HEK293 (cell line): ENCODE data around the gene CEBPG.

Source experiments
- CTCF ChIA-PET: fragments of 350-600 bp; formaldehyde crosslinking; extraction: SDS; loops from one replicate; lab custom pipeline; 2021; ENCODE audit warnings: antibody characterized with exemption; lab: Yijun Ruan, JAX
- POLR2A ChIA-PET: fragments of 300-600 bp; formaldehyde crosslinking; extraction: SDS; loops from one replicate; lab custom pipeline; 2020; ENCODE audit warnings: antibody characterized with exemption, inconsistent platforms; lab: Yijun Ruan, JAX
- H3K27ac ChIP-seq: fragments of 200-500 bp; sonication (Bioruptor generic); 2 replicates; pipeline ENCODE4 v1.5.1; 2014; ENCODE audit warnings: low read depth, low read length, control low read depth, inconsistent platforms; ENCODE audit errors: extremely low read depth
- H3K36me3 ChIP-seq, 2 experiments: fragments of 200-500 bp in 1 of 2; sonication (Bioruptor generic) in 1 of 2; 1 replicate in 1 of 2; 2 replicates in 1 of 2; pipeline ENCODE4 v1.5.1; 2014 to 2017; ENCODE audit warnings: inconsistent platforms in 2 of 2, low read length in 2 of 2; ENCODE audit not compliant: control insufficient read depth in 2 of 2, insufficient read depth in 1 of 2
- H3K4me1 ChIP-seq: fragments of 200-500 bp; sonication (Bioruptor generic); 2 replicates; pipeline ENCODE4 v1.5.1; 2014; ENCODE audit warnings: mild to moderate bottlenecking, low read length, inconsistent platforms; ENCODE audit not compliant: control insufficient read depth, insufficient read depth
- H3K4me3 ChIP-seq: 2 replicates; pipeline ENCODE4 v1.5.1; 2011; ENCODE audit warnings: low read depth, mild to moderate bottlenecking, control low read depth, low read length, moderate library complexity
- H3K9me3 ChIP-seq: fragments of 200-500 bp; sonication (Bioruptor generic); 2 replicates; pipeline ENCODE4 v1.5.1; 2014; ENCODE audit warnings: low read depth, low read length, inconsistent platforms; ENCODE audit not compliant: control insufficient read depth, insufficient read depth
- GLIS1 ChIP-seq: fragments of 450-650 bp; formaldehyde crosslinking; IDR thresholded peaks from 2 replicates; pipeline ENCODE4 v1.5.1; 2016; ENCODE audit warnings: missing biosample characterization, missing genetic modification characterization
- SCRT1 ChIP-seq: fragments of 450-650 bp; formaldehyde crosslinking; IDR thresholded peaks from 2 replicates; pipeline ENCODE4 v1.5.1; 2016; ENCODE audit warnings: missing biosample characterization, missing genetic modification characterization, borderline replicate concordance
- ZBTB21 ChIP-seq: fragments of 450-650 bp; formaldehyde crosslinking; IDR thresholded peaks from 2 replicates; pipeline ENCODE4 v1.5.1; 2017; ENCODE audit warnings: missing biosample characterization, missing genetic modification characterization
- ZEB2 ChIP-seq: fragments of 450-650 bp; formaldehyde crosslinking; IDR thresholded peaks from 2 replicates; pipeline ENCODE4 v1.5.1; 2016; ENCODE audit warnings: missing biosample characterization, missing genetic modification characterization
- ZFHX2 ChIP-seq: fragments of 450-650 bp; formaldehyde crosslinking; conservative IDR thresholded peaks from 2 replicates; pipeline ENCODE4 v1.5.1; 2016; ENCODE audit warnings: missing biosample characterization, missing genetic modification characterization
- ZFP41 ChIP-seq: fragments of 450-650 bp; formaldehyde crosslinking; IDR thresholded peaks from 2 replicates; pipeline ENCODE4 v1.5.1; 2016; ENCODE audit warnings: missing biosample characterization, missing genetic modification characterization, borderline replicate concordance
- ZNF146 ChIP-seq: fragments of 450-650 bp; formaldehyde crosslinking; IDR thresholded peaks from 2 replicates; pipeline ENCODE4 v1.5.1; 2016; ENCODE audit warnings: missing biosample characterization, missing genetic modification characterization
- ZNF155 ChIP-seq: fragments of 450-650 bp; formaldehyde crosslinking; IDR thresholded peaks from 2 replicates; pipeline ENCODE4 v1.5.1; 2016; ENCODE audit warnings: missing biosample characterization, missing genetic modification characterization
- ZNF16 ChIP-seq: fragments of 450-650 bp; formaldehyde crosslinking; IDR thresholded peaks from 2 replicates; pipeline ENCODE4 v1.5.1; 2016; ENCODE audit warnings: low read depth, missing biosample characterization, missing genetic modification characterization
- ZNF19 ChIP-seq: fragments of 450-650 bp; formaldehyde crosslinking; IDR thresholded peaks from 2 replicates; pipeline ENCODE4; 2016; ENCODE audit warnings: missing biosample characterization, missing genetic modification characterization, low read depth
- ZNF311 ChIP-seq: fragments of 450-650 bp; formaldehyde crosslinking; IDR thresholded peaks from 2 replicates; pipeline ENCODE4 v1.5.1; 2017; ENCODE audit warnings: missing biosample characterization, missing genetic modification characterization, borderline replicate concordance
- ZNF341 ChIP-seq: fragments of 450-650 bp; formaldehyde crosslinking; IDR thresholded peaks from 2 replicates; pipeline ENCODE4; 2016; ENCODE audit warnings: low read depth, missing biosample characterization, missing genetic modification characterization
- ZNF366 ChIP-seq: fragments of 450-650 bp; formaldehyde crosslinking; conservative IDR thresholded peaks from 2 replicates; pipeline ENCODE4 v1.5.1; 2016; ENCODE audit warnings: missing biosample characterization, missing genetic modification characterization
- ZNF426 ChIP-seq: fragments of 450-650 bp; formaldehyde crosslinking; IDR thresholded peaks from 2 replicates; pipeline ENCODE4 v1.5.1; 2017; ENCODE audit warnings: missing biosample characterization, missing genetic modification characterization, mild to moderate bottlenecking, inconsistent platforms, moderate library complexity
- ZNF549 ChIP-seq: fragments of 450-650 bp; IDR thresholded peaks from 2 replicates; pipeline ENCODE4 v1.5.1; 2018; ENCODE audit warnings: missing biosample characterization, missing genetic modification characterization, mild to moderate bottlenecking, inconsistent platforms, moderate library complexity
- ZNF629 ChIP-seq: fragments of 450-650 bp; formaldehyde crosslinking; IDR thresholded peaks from 2 replicates; pipeline ENCODE4 v1.5.1; 2017; ENCODE audit warnings: missing biosample characterization, missing genetic modification characterization
- ZNF658 ChIP-seq: fragments of 450-650 bp; formaldehyde crosslinking; IDR thresholded peaks from 2 replicates; pipeline ENCODE4; 2016; ENCODE audit warnings: missing biosample characterization, missing genetic modification characterization
- ZNF660 ChIP-seq: fragments of 450-650 bp; IDR thresholded peaks from 2 replicates; pipeline ENCODE4 v1.5.1; 2018; ENCODE audit warnings: missing biosample characterization, mild to moderate bottlenecking, missing genetic modification characterization
- ZNF768 ChIP-seq: fragments of 450-650 bp; formaldehyde crosslinking; IDR thresholded peaks from 2 replicates; pipeline ENCODE4 v1.5.1; 2018; ENCODE audit warnings: missing biosample characterization, mild to moderate bottlenecking, missing genetic modification characterization
- TF ChIP-seq, protein P1 (sequence below): fragments of 450-650 bp; formaldehyde crosslinking; IDR thresholded peaks from 2 replicates; pipeline ENCODE4 v1.5.1; 2016; ENCODE audit warnings: missing biosample characterization, missing genetic modification characterization
- TF ChIP-seq, protein P2 (sequence below): fragments of 450-650 bp; formaldehyde crosslinking; IDR thresholded peaks from 2 replicates; pipeline ENCODE4 v1.5.1; 2016; ENCODE audit warnings: missing biosample characterization, missing genetic modification characterization
- TF ChIP-seq, protein P3 (sequence below): fragments of 450-650 bp; formaldehyde crosslinking; IDR thresholded peaks from 2 replicates; pipeline ENCODE4 v1.5.1; 2016; ENCODE audit warnings: missing biosample characterization, missing genetic modification characterization, borderline replicate concordance
- TF ChIP-seq, protein P4 (sequence below): fragments of 450-650 bp; formaldehyde crosslinking; IDR thresholded peaks from 2 replicates; pipeline ENCODE4 v1.5.1; 2016; ENCODE audit warnings: missing biosample characterization, missing genetic modification characterization, low read depth

The CEBPG gene

GRCh38 chr19:33350538-33351309, 22.8 kb upstream of the CEBPG start (continued):
- TF ChIP-seq ZFP41 (tag by site-specific recombination) (0 out of 2 replicates have a peak, but pooled peaks have one; percentile 12), ZNF660 (peak; percentile 46; the same call in 1 of the 2 replicates), ZNF629 (peak; percentile 57; the same call in 1 of the 2 replicates), ZNF155 (tag by site-specific recombination) (no peak), ZBTB21 (tag by site-specific recombination) (peak; percentile 65; the same call in 1 of the 2 replicates), ZFHX2 (peak; percentile 90), ZNF341 (no peak), ZNF19 (tag by site-specific recombination) (no peak)
- TF ChIP-seq, protein P1, sequence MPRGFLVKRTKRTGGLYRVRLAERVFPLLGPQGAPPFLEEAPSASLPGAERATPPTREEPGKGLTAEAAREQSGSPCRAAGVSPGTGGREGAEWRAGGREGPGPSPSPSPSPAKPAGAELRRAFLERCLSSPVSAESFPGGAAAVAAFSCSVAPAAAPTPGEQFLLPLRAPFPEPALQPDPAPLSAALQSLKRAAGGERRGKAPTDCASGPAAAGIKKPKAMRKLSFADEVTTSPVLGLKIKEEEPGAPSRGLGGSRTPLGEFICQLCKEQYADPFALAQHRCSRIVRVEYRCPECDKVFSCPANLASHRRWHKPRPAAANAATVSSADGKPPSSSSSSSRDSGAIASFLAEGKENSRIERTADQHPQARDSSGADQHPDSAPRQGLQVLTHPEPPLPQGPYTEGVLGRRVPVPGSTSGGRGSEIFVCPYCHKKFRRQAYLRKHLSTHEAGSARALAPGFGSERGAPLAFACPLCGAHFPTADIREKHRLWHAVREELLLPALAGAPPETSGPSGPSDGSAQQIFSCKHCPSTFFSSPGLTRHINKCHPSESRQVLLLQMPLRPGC (tag by site-specific recombination) = peak; percentile 83
- TF ChIP-seq, protein P2, sequence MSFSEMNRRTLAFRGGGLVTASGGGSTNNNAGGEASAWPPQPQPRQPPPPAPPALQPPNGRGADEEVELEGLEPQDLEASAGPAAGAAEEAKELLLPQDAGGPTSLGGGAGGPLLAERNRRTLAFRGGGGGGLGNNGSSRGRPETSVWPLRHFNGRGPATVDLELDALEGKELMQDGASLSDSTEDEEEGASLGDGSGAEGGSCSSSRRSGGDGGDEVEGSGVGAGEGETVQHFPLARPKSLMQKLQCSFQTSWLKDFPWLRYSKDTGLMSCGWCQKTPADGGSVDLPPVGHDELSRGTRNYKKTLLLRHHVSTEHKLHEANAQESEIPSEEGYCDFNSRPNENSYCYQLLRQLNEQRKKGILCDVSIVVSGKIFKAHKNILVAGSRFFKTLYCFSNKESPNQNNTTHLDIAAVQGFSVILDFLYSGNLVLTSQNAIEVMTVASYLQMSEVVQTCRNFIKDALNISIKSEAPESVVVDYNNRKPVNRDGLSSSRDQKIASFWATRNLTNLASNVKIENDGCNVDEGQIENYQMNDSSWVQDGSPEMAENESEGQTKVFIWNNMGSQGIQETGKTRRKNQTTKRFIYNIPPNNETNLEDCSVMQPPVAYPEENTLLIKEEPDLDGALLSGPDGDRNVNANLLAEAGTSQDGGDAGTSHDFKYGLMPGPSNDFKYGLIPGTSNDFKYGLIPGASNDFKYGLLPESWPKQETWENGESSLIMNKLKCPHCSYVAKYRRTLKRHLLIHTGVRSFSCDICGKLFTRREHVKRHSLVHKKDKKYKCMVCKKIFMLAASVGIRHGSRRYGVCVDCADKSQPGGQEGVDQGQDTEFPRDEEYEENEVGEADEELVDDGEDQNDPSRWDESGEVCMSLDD (tag by site-specific recombination) = no peak

- ChIA-PET POLR2A (no interaction called here), CTCF (interaction anchor here (1.0 to 1.1 kb wide), 2 partner anchors 15 to 30 kb away, joined by 3 read pairs; no protein-coding TSS in a partner anchor)
- peaks cover 2% of the 10 kb centered on the region; the same call in 1 of the 2 replicates for H3K9me3 ChIP-seq
- H3K36me3 ChIP-seq = no peaks in the 10 kb centered on the region; a peak in 1 of 3 replicates
- no peak overlapping the region for H3K4me3 ChIP-seq
- no peak overlapping the region for H3K27ac ChIP-seq
- peaks cover 1% of the 10 kb centered on the region; the same call in 1 of the 2 replicates for H3K4me1 ChIP-seq
- TF ChIP-seq SCRT1 (tag by site-specific recombination) (peak; percentile 85), ZNF768 (tag by site-specific recombination) (no peak), ZNF311 (no peak), ZNF366 (tag by site-specific recombination) (no peak), ZNF658 (no peak), ZNF549 (tag by site-specific recombination) (peak; percentile 69), GLIS1 (no peak), ZNF16 (tag by site-specific recombination) (no peak), ZEB2 (no peak), ZNF146 (tag by site-specific recombination) (no peak), ZNF426 (tag by site-specific recombination) (no peak)
- TF ChIP-seq, protein P1 (tag by site-specific recombination) = no peak
- TF ChIP-seq, protein P3, sequence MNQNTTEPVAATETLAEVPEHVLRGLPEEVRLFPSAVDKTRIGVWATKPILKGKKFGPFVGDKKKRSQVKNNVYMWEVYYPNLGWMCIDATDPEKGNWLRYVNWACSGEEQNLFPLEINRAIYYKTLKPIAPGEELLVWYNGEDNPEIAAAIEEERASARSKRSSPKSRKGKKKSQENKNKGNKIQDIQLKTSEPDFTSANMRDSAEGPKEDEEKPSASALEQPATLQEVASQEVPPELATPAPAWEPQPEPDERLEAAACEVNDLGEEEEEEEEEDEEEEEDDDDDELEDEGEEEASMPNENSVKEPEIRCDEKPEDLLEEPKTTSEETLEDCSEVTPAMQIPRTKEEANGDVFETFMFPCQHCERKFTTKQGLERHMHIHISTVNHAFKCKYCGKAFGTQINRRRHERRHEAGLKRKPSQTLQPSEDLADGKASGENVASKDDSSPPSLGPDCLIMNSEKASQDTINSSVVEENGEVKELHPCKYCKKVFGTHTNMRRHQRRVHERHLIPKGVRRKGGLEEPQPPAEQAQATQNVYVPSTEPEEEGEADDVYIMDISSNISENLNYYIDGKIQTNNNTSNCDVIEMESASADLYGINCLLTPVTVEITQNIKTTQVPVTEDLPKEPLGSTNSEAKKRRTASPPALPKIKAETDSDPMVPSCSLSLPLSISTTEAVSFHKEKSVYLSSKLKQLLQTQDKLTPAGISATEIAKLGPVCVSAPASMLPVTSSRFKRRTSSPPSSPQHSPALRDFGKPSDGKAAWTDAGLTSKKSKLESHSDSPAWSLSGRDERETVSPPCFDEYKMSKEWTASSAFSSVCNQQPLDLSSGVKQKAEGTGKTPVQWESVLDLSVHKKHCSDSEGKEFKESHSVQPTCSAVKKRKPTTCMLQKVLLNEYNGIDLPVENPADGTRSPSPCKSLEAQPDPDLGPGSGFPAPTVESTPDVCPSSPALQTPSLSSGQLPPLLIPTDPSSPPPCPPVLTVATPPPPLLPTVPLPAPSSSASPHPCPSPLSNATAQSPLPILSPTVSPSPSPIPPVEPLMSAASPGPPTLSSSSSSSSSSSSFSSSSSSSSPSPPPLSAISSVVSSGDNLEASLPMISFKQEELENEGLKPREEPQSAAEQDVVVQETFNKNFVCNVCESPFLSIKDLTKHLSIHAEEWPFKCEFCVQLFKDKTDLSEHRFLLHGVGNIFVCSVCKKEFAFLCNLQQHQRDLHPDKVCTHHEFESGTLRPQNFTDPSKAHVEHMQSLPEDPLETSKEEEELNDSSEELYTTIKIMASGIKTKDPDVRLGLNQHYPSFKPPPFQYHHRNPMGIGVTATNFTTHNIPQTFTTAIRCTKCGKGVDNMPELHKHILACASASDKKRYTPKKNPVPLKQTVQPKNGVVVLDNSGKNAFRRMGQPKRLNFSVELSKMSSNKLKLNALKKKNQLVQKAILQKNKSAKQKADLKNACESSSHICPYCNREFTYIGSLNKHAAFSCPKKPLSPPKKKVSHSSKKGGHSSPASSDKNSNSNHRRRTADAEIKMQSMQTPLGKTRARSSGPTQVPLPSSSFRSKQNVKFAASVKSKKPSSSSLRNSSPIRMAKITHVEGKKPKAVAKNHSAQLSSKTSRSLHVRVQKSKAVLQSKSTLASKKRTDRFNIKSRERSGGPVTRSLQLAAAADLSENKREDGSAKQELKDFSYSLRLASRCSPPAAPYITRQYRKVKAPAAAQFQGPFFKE = no peak
- TF ChIP-seq, protein P4, sequence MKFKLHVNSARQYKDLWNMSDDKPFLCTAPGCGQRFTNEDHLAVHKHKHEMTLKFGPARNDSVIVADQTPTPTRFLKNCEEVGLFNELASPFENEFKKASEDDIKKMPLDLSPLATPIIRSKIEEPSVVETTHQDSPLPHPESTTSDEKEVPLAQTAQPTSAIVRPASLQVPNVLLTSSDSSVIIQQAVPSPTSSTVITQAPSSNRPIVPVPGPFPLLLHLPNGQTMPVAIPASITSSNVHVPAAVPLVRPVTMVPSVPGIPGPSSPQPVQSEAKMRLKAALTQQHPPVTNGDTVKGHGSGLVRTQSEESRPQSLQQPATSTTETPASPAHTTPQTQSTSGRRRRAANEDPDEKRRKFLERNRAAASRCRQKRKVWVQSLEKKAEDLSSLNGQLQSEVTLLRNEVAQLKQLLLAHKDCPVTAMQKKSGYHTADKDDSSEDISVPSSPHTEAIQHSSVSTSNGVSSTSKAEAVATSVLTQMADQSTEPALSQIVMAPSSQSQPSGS (tag by site-specific recombination) = no peak
These were observed 18.0 kb upstream of the CEBPG start for GRCh38 chr19:33355535-33355934.
